GM21825 (cell line): ENCODE measurements around the gene NKTR.

Source experiments
- ATAC-seq: cut with Tn5 transposase; IDR thresholded peaks from one replicate; pipeline ENCODE4 v1.9.1; 2021; ENCODE audit warnings: mild to moderate bottlenecking, moderate library complexity; ENCODE audit not compliant: unreplicated experiment

NKTR gene

GRCh38 chr3:42647821-42648459 lies 47.5 kb downstream of the NKTR start:
- no peak for ATAC-seq

- no peak for ATAC-seq
These were observed 48.5 kb downstream of the NKTR start for GRCh38 chr3:42649006-42649405.

GRCh38 chr3:42649783-42650182 lies 49.3 kb downstream of the NKTR start:
- no peak for ATAC-seq

- ATAC-seq: no peak
These were observed 51.0 kb downstream of the NKTR start for GRCh38 chr3:42651248-42652091.

- peak; percentile 17 for ATAC-seq
These were observed 51.7 kb downstream of the NKTR start for GRCh38 chr3:42652251-42652610.

GRCh38 chr3:42652611-42653302 lies 52.3 kb downstream of the NKTR start:
- peak; percentile 70 for ATAC-seq

GRCh38 chr3:42653303-42653559 lies 52.7 kb downstream of the NKTR start:
- no peak for ATAC-seq

GRCh38 chr3:42653560-42654330 lies 53.3 kb downstream of the NKTR start, which contains the start of gene ZBTB47:
Gene ZBTB47 (plus strand): TSS chr3:42653697. CDS start chr3:42658356, 4,659 bp downstream.
- ATAC-seq: no peak

GRCh38 chr3:42654331-42655201 lies 54.1 kb downstream of the NKTR start:
- ATAC-seq: no peak

GRCh38 chr3:42655331-42655888 lies 54.9 kb downstream of the NKTR start:
- no peak for ATAC-seq

- no peak for ATAC-seq
These were observed 55.6 kb downstream of the NKTR start for GRCh38 chr3:42655980-42656679.

GRCh38 chr3:42656680-42657610 lies 56.5 kb downstream of the NKTR start:
- ATAC-seq: no peak

- ATAC-seq: no peak
These were observed 57.2 kb downstream of the NKTR start for GRCh38 chr3:42657675-42658074.

- no peak for ATAC-seq
These were observed 57.7 kb downstream of the NKTR start for GRCh38 chr3:42658091-42658770.

- ATAC-seq: no peak
These were observed 58.4 kb downstream of the NKTR start for GRCh38 chr3:42658771-42659390.

GRCh38 chr3:42659451-42660130 lies 59.1 kb downstream of the NKTR start:
- ATAC-seq: no peak
